K562 (cell line): ENCODE data around the gene RNASE2. TPM values are rescaled to one million over a fixed set of nuclear protein-coding genes. Genes with fewer than 3 reads are reported as not detected.

Experiments
- ARID2 ChIP-seq: fragments of 450-650 bp; IDR thresholded peaks from 2 replicates; pipeline ENCODE4 v1.6.1; 2017; ENCODE audit warnings: antibody characterized with exemption, mild to moderate bottlenecking
- BDP1 ChIP-seq: IDR thresholded peaks from 3 replicates; pipeline ENCODE4 v1.6.1; 2011; ENCODE audit not compliant: insufficient read length, insufficient read depth
- BRD9 ChIP-seq: fragments of 450-650 bp; IDR thresholded peaks from 2 replicates; pipeline ENCODE4 v1.6.1; 2018; ENCODE audit warnings: low read depth; ENCODE audit not compliant: partially characterized antibody
- FOXM1 ChIP-seq, 2 experiments: fragments of 450-650 bp in 1 of 2; sonication (generic) in 1 of 2; formaldehyde crosslinking in 1 of 2; IDR thresholded peaks; 2 replicates each; pipeline versions ENCODE4 v1.6.1 to v1.9.0; 2017 to 2022; ENCODE audit warnings: low read depth in 2 of 2, mild to moderate bottlenecking in 2 of 2, missing genetic modification reagents in 1 of 2, moderate library complexity in 1 of 2
- MTF1 ChIP-seq: fragments of 250-450 bp; sonication (Bioruptor Pico); IDR thresholded peaks from 2 replicates; pipeline ENCODE4 v1.9.0; 2021; ENCODE audit warnings: moderate library complexity, mild to moderate bottlenecking, inconsistent platforms, borderline replicate concordance
- PHB2 ChIP-seq: fragments of 450-650 bp; IDR thresholded peaks from 2 replicates; pipeline ENCODE4 v1.6.1; 2017; ENCODE audit warnings: low read depth
- PTBP1 ChIP-seq: fragments of 200-400 bp; formaldehyde crosslinking; IDR thresholded peaks from 2 replicates; pipeline ENCODE4 v1.6.1; 2017; ENCODE audit warnings: low read depth, low read length
- ZNF263 ChIP-seq: sonication (generic); formaldehyde crosslinking; IDR thresholded peaks from 2 replicates; pipeline ENCODE4 v1.8.0; 2022; ENCODE audit warnings: mild to moderate bottlenecking, missing genetic modification reagents, borderline replicate concordance
- ZNF280A ChIP-seq: fragments of 450-650 bp; IDR thresholded peaks from 2 replicates; pipeline ENCODE4 v1.6.1; 2018; ENCODE audit warnings: mild to moderate bottlenecking, low read depth; ENCODE audit not compliant: partially characterized antibody
- polyA plus RNA-seq, 8 experiments: library from polyadenylated mRNA; depleted of rRNA in 4 of 8; stranded (reverse) in 5 of 8; unstranded in 3 of 8; fragments of >200 nt; fragmentation: Nextera tagmentation in 2 of 8; fragmentation: Illumina TruSeq in 1 of 8; extraction: Ambion mirVana in 2 of 8; extraction: Trizol in 1 of 8; gene quantifications; 2 replicates each; pipeline versions ENCODE4 v1.2.1 to v1.2.3, GENCODE V29; 2011 to 2014; ENCODE audit warnings: inconsistent platforms in 1 of 8, missing spikeins in 1 of 8
- total RNA-seq, 7 experiments: library from RNA; depleted of rRNA in 6 of 7; stranded (reverse); fragments of >200 nt in 6 of 7; fragmentation: Illumina TruSeq in 2 of 7; extraction: Trizol in 2 of 7; gene quantifications; 2 replicates each; pipeline versions ENCODE4 v1.2.1 to v1.2.3, GENCODE V29; 2011 to 2021; ENCODE audit warnings: low replicate concordance in 1 of 7

Gene RNASE2
- total and polyA plus RNA-seq, 9 of the 15 experiments (the other 6 are each of a cell fraction or from before 2014, with no cell fraction given), result not detected

- TF ChIP-seq FOXM1 (IDR thresholded peaks at IDR 0.05; ENCODE audit: low read depth) (no peak), FOXM1 (CRISPR knock-in tag; IDR thresholded peaks at IDR 0.05; ENCODE audit: low read depth) (no peak), ZNF280A (no peak), BDP1 (no peak), ARID2 (no peak), PHB2 (no peak), ZNF263 (no peak), MTF1 (CRISPR knock-in tag) (no peak), BRD9 (no peak), PTBP1 (no peak)
Measured at GRCh38 chr14:20980906-20981305, 25.6 kb downstream of the RNASE2 start (continued).
